ENCODE data around the gene RHOT2. TPM values are rescaled to one million over a fixed set of nuclear protein-coding genes. Genes with fewer than 3 reads are reported as not detected.
A peak's percentile ranks its signal among the peaks of the same experiment; 100 is the strongest.

Gene RHOT2
- total and polyA plus RNA-seq, 2 of the 8 experiments (the other 6 are each of a cell fraction or from before 2014, with no cell fraction given): 149 to 194 TPM

DNA sequence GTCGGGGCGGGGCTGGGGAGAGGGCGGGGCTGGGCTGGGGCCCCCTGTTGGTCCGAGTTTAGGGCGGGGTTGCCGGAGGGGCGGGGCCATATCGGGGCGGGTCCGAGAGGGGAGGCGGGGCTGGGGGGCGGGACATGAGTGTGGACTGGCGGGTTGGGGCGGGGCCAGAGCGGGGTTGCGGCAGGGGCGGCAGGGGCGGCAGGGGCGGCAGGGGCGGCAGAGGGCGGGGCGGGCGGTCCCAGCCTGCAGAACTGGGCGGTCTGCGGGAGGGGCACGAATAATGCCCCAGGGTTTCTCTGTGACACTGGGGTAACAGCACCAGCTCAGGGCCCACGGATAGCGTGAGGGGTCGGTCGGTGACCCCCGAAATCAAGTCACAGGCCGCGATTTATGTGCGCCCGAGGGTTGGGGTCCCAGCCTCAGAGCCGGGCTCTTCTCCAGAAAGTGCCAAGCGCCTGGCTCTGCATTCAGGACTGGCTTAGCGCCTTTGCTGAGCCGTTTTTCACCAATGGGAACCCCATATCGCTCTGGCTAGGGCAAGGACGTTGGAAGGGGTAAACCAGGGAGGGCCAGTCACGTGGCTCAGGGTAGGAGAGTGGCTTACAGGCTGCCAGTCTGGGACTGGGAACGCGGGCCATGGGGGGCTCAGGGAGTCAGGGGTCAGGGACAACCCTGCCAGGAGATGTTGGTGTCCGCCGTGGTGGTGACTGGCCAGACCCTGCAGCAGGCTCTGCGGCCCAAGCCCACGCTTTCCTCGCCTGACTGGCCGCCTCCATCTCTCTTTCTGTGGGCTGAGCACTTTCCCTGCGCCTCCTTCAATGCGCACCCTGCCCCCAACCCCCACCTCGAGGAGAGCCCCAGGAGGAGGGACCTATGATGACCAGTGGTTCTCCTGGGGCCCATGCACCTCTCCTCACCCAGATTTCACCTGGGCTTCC, 30.6 kb upstream of the RHOT2 start (continued):
- TF ChIP-seq, protein P1, sequence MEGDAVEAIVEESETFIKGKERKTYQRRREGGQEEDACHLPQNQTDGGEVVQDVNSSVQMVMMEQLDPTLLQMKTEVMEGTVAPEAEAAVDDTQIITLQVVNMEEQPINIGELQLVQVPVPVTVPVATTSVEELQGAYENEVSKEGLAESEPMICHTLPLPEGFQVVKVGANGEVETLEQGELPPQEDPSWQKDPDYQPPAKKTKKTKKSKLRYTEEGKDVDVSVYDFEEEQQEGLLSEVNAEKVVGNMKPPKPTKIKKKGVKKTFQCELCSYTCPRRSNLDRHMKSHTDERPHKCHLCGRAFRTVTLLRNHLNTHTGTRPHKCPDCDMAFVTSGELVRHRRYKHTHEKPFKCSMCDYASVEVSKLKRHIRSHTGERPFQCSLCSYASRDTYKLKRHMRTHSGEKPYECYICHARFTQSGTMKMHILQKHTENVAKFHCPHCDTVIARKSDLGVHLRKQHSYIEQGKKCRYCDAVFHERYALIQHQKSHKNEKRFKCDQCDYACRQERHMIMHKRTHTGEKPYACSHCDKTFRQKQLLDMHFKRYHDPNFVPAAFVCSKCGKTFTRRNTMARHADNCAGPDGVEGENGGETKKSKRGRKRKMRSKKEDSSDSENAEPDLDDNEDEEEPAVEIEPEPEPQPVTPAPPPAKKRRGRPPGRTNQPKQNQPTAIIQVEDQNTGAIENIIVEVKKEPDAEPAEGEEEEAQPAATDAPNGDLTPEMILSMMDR (IDR thresholded peaks at IDR 0.05; ENCODE audit: control extremely low read depth in 1 of 3, insufficient read depth in 1 of 3, low read depth in 1 of 3, low read length in 3 of 3): no peak
- TF ChIP-seq TBP (IDR thresholded peaks at IDR 0.05; ENCODE audit: low read depth, low read length): no peak
- TF ChIP-seq HDAC6 (IDR thresholded peaks at IDR 0.05; ENCODE audit: low read depth, low read length): no peak
- TF ChIP-seq, protein P2, sequence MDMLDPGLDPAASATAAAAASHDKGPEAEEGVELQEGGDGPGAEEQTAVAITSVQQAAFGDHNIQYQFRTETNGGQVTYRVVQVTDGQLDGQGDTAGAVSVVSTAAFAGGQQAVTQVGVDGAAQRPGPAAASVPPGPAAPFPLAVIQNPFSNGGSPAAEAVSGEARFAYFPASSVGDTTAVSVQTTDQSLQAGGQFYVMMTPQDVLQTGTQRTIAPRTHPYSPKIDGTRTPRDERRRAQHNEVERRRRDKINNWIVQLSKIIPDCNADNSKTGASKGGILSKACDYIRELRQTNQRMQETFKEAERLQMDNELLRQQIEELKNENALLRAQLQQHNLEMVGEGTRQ (IDR thresholded peaks at IDR 0.05; ENCODE audit: low read length): peak; percentile 48; the same call in 1 of the 2 replicates
- TF ChIP-seq TAF7 (optimal IDR thresholded peaks at IDR 0.05; ENCODE audit: borderline replicate concordance, low read depth, low read length): no peak
- TF ChIP-seq RNF2 (IDR thresholded peaks at IDR 0.05; ENCODE audit: borderline replicate concordance, low read depth, low read length, missing control alignments, poor library complexity, severe bottlenecking): no peak
- no peak for TF ChIP-seq SUZ12 (IDR thresholded peaks at IDR 0.05; ENCODE audit: low read length)
- TF ChIP-seq CBX8 (IDR thresholded peaks at IDR 0.05; ENCODE audit: borderline replicate concordance, low read depth, low read length): no peak
- TF ChIP-seq TAF1 (IDR thresholded peaks at IDR 0.05; ENCODE audit: low read depth, low read length): no peak
- no peak for TF ChIP-seq JUN (IDR thresholded peaks at IDR 0.05; ENCODE audit: low read depth, low read length)
- no peak for TF ChIP-seq EP300 (IDR thresholded peaks at IDR 0.05; ENCODE audit: borderline replicate concordance in 1 of 2, low read depth in 2 of 2, low read length in 2 of 2)
- no peak for TF ChIP-seq RFX5 (IDR thresholded peaks at IDR 0.05; ENCODE audit: borderline replicate concordance, low read depth, low read length)
- TF ChIP-seq POLR2AphosphoS5 (IDR thresholded peaks at IDR 0.05; ENCODE audit: low read depth, low read length): no peak
- TF ChIP-seq PHF8 (conservative IDR thresholded peaks at IDR 0.05; ENCODE audit: low read depth, low read length): no peak
- no peak for TF ChIP-seq EGR1 (IDR thresholded peaks at IDR 0.05; ENCODE audit: borderline replicate concordance, low read depth, low read length)
- TF ChIP-seq CHD1 (IDR thresholded peaks at IDR 0.05; ENCODE audit: low read depth, low read length): no peak

Data from H1 (cell line).